ENCODE results near the gene ZNF407. TPM values are rescaled to one million over a fixed set of nuclear protein-coding genes. Genes with fewer than 3 reads are reported as not detected.

Gene ZNF407
- total RNA-seq, 2 experiments from 2014 or later = 23.2 to 24.7 TPM

GRCh38 chr18:75111760-75112159, 514.1 kb downstream of the ZNF407 start:
- DNase-seq (no peak), ATAC-seq (ENCODE audit: poor library complexity) (no peak)
- no peaks in the 10 kb centered on the region for H3K27me3 Mint-ChIP-seq
- no peak overlapping the region for H3K27ac Mint-ChIP-seq
- H3K36me3 Mint-ChIP-seq (ENCODE audit: low read depth) = no peaks in the 10 kb centered on the region
- CTCF ChIA-PET = no interaction called here
- H3K27me3 ChIP-seq (ENCODE audit: control insufficient read depth in 1 of 2, insufficient read depth in 2 of 2, low read length in 2 of 2) = no peaks in the 10 kb centered on the region
- no peaks in the 10 kb centered on the region for H3K9me3 Mint-ChIP-seq
- H3K4me1 Mint-ChIP-seq (ENCODE audit: low read depth) = peaks cover 5% of the 10 kb centered on the region
- H3K27ac ChIP-seq (ENCODE audit: low read depth in 1 of 2, low read length in 2 of 2) = no peak overlapping the region
- H3K36me3 ChIP-seq (ENCODE audit: insufficient read depth, low read length) = no peaks in the 10 kb centered on the region
- POLR2A ChIA-PET = no interaction called here
- intact Hi-C loops (cut with DNase I, micrococcal nuclease) = no loop called here
- peaks cover 2% of the 10 kb centered on the region for H3K4me1 ChIP-seq (ENCODE audit: insufficient read depth, low read length)
- no peak overlapping the region for H3K4me3 ChIP-seq (ENCODE audit: low read length)
- no peaks in the 10 kb centered on the region for H3K9me3 ChIP-seq (ENCODE audit: control insufficient read depth in 1 of 2, insufficient read depth in 1 of 2, low read length in 2 of 2)
- H3K4me3 Mint-ChIP-seq = no peak overlapping the region
- TF ChIP-seq CTCF (IDR thresholded peaks at IDR 0.05) = no peak

GRCh38 chr18:75112186-75113096, 514.8 kb downstream of the ZNF407 start:
- no peak for DNase-seq
- H3K4me1 ChIP-seq (ENCODE audit: insufficient read depth, low read length) = peaks cover 2% of the 10 kb centered on the region
- Mint-ChIP-seq H3K27me3 (no peaks in the 10 kb centered on the region), H3K4me1 (ENCODE audit: low read depth) (peaks cover 5% of the 10 kb centered on the region), H3K4me3 (no peak overlapping the region), H3K36me3 (ENCODE audit: low read depth) (no peaks in the 10 kb centered on the region), H3K27ac (no peak overlapping the region), H3K9me3 (no peaks in the 10 kb centered on the region)
- no peaks in the 10 kb centered on the region for H3K36me3 ChIP-seq (ENCODE audit: insufficient read depth, low read length)
- H3K4me3 ChIP-seq (ENCODE audit: low read length) = no peak overlapping the region
- no peak for TF ChIP-seq CTCF (IDR thresholded peaks at IDR 0.05)
- POLR2A ChIA-PET = no interaction called here
- no peaks in the 10 kb centered on the region for H3K9me3 ChIP-seq (ENCODE audit: control insufficient read depth in 1 of 2, insufficient read depth in 1 of 2, low read length in 2 of 2)
- no peak for ATAC-seq (ENCODE audit: poor library complexity)
- intact Hi-C loops (cut with DNase I, micrococcal nuclease) = no loop called here
- H3K27ac ChIP-seq (ENCODE audit: low read depth in 1 of 2, low read length in 2 of 2) = no peak overlapping the region
- H3K27me3 ChIP-seq (ENCODE audit: control insufficient read depth in 1 of 2, insufficient read depth in 2 of 2, low read length in 2 of 2) = no peaks in the 10 kb centered on the region
- CTCF ChIA-PET = no interaction called here

DNA sequence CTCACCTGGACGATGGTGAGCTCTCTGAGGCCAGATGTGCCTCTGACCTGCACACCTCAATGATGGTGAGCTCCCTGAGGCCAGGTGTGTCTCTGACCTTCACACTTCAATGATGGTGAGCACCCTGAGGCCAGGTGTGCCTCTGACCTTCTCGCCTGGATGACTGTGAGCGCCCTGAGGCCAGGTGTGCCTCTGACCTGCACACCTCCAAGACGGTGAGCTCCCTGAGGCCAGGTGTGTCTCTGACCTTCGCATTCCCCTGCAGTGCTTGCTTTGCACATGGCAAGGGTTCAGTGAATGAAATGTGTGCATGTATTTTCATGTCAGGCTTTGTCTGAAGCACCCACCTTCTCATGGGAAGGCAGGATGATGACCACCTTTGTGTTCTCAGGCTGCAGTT, 515.8 kb downstream of the ZNF407 start:
- Histone ChIP-seq H3K4me3 (ENCODE audit: low read length) (no peak overlapping the region), H3K27ac (ENCODE audit: low read depth in 1 of 2, low read length in 2 of 2) (no peak overlapping the region), H3K9me3 (ENCODE audit: control insufficient read depth in 1 of 2, insufficient read depth in 1 of 2, low read length in 2 of 2) (no peaks in the 10 kb centered on the region), H3K4me1 (ENCODE audit: insufficient read depth, low read length) (peaks cover 2% of the 10 kb centered on the region), H3K27me3 (ENCODE audit: control insufficient read depth in 1 of 2, insufficient read depth in 2 of 2, low read length in 2 of 2) (no peaks in the 10 kb centered on the region), H3K36me3 (ENCODE audit: insufficient read depth, low read length) (no peaks in the 10 kb centered on the region)
- H3K27me3 Mint-ChIP-seq = no peaks in the 10 kb centered on the region
- H3K27ac Mint-ChIP-seq = no peak overlapping the region
- H3K4me3 Mint-ChIP-seq = no peak overlapping the region
- H3K36me3 Mint-ChIP-seq (ENCODE audit: low read depth) = no peaks in the 10 kb centered on the region
- intact Hi-C loops (cut with DNase I, micrococcal nuclease) = no loop called here
- no peaks in the 10 kb centered on the region for H3K9me3 Mint-ChIP-seq
- POLR2A ChIA-PET = no interaction called here
- ATAC-seq (ENCODE audit: poor library complexity) (no peak), DNase-seq (no peak)
- CTCF ChIA-PET = no interaction called here
- H3K4me1 Mint-ChIP-seq (ENCODE audit: low read depth) = peaks cover 5% of the 10 kb centered on the region
- no peak for TF ChIP-seq CTCF (IDR thresholded peaks at IDR 0.05)
